Measurements from ENCODE around the gene ARHGAP15.

GRCh38 chr2:143688248-143688647, 559.0 kb downstream of the ARHGAP15 start:
- TF ChIP-seq CTCF (IDR thresholded peaks at IDR 0.05; ENCODE audit: low read depth, low read length, missing input control) (no peak), JUND (IDR thresholded peaks at IDR 0.05) (no peak), GABPA (IDR thresholded peaks at IDR 0.05 in 1 of 2, conservative IDR thresholded peaks at IDR 0.05 in 1 of 2) (no peak), RAD21 (IDR thresholded peaks at IDR 0.05) (no peak), EGR1 (IDR thresholded peaks at IDR 0.05; ENCODE audit: low read depth in 2 of 2) (no peak), MAX (IDR thresholded peaks at IDR 0.05) (no peak), RXRA (IDR thresholded peaks at IDR 0.05) (no peak), HNF4A (conservative IDR thresholded peaks at IDR 0.05) (no peak), HNF4G (IDR thresholded peaks at IDR 0.05) (no peak), SP1 (IDR thresholded peaks at IDR 0.05) (no peak), REST (IDR thresholded peaks at IDR 0.05) (no peak), TAF1 (conservative IDR thresholded peaks at IDR 0.05) (no peak), FOXA1 (IDR thresholded peaks at IDR 0.05) (no peak)

Data from liver (tissue), 3 donors.